Activated T-cell treated with anti-CD3 and anti-CD28 coated beads for 24 hours (primary cell): ENCODE data around the gene ACIN1.
A peak's percentile ranks its signal among the peaks of the same experiment; 100 is the strongest.

Experiments
- DNase-seq: peaks from one replicate; pipeline ENCODE4 v3.0.0-alpha.2; 2020; ENCODE audit warnings: low read depth

ACIN1 gene

DNA sequence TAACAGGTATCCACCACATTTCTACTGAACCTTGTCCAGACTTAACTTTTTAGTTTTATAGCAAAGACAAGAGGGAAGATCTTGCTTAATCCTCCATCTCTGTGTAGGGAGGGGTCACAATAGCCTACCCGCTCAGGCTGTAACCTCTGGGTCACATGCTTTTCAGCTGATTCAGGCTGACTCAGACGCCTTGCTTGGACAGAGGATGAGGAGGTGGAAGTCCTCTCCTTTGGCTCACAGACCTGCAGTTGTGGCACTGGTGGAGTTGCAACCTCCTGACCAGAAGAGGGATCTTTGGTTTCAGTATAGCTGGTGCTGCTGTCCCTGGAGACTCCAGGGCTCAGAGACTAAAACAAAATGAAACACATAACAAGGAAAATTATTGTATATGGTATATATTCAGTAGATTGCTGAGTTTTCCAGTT is 16.2 kb downstream of the ACIN1 start:
- no peak for DNase-seq

DNA sequence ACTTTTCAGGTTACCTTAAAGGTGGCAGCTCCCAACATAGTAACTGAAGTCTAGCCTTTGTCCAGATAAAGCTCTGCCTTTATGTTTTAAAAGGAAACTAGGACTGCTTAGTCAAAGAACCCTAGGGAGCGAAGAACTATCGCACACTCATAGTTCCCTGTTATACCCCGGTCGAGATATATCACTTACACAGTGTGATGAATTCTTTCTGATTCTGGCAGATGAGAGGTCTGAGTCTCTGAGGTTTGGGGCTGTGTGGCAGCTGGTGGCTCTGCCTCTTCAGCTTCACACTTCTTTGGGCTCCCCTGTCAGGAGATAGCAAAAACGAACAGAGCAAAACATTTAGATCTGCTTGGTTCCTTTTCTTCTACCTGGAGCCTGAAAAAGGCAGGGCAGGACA is 17.0 kb downstream of the ACIN1 start:
- no peak for DNase-seq

DNA sequence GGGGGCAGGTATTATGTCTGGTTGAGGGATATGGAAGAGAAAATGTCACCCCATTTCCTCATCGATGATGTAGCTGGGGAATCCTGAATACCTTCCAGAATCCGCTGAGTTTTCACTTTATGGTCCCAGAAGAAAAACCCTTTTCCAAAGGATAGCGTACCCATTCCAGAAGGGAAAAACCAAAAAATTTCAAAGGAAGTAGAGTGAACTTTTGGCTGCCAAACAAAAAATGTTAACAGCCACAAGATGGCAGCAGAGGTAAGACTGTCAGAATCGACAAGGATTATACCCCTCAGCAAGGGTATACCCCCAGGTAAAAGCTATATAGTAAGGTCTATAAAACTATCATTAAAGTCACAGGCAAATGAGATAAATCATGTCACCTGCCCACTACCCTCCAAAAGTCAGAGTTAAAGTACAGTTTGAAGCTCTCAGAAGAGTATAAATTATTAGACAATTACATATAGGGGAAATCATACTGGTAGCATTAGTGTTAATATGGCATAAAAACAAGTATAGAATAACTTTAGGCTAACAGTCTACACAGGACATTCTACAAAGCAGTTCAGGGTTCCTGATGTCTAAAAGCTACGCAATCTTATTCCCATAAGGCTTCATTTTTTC is 18.0 kb downstream of the ACIN1 start:
- no peak for DNase-seq

DNA sequence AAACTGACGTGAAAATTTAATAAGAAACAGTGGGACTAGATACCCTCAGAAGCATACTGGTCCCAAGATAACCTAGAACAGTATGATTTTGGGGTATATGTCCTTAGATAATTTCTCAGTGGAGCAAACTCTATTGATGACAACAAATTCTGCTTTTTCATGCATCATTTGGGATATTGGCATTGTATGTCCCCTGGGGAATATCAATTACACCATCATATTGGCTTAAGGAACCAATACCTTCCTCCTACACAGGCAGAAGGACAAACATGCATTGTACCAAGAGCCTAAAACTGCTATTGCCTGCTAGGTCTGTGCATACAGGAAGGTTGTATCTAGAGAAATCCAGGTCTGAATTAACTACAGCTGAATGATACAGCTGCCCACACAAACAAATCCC is 20.0 kb downstream of the ACIN1 start:
- no peak for DNase-seq

DNA sequence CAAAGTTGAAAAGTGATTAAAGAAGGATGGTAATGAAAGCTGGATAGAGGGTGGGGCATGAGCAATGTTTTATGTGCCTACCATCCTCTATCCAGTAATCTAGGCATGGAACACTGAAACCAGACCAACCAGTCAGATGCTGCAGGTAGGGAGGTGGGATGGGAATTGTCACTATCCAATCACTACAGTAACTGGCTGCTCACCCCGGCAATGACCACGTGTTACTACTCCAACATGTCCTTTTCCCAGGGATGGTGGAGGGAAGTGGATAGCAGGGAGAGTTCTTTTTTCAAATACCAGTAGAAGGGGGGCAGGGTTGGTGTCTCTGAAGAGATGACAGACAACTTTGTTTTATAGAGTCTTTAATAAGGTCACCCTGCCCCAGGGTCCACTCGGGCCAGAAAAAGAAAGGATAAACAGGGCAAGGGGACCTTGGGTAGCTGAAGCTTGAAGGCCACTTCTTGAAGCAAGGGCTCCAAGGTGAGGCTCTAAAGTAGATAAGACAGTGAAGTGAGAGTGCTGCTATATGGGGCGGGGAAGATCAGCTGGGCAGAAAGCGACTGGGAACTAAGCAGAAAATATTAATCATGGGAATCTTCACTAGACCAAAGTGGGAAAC is 22.9 kb downstream of the ACIN1 start:
- no peak for DNase-seq

DNA sequence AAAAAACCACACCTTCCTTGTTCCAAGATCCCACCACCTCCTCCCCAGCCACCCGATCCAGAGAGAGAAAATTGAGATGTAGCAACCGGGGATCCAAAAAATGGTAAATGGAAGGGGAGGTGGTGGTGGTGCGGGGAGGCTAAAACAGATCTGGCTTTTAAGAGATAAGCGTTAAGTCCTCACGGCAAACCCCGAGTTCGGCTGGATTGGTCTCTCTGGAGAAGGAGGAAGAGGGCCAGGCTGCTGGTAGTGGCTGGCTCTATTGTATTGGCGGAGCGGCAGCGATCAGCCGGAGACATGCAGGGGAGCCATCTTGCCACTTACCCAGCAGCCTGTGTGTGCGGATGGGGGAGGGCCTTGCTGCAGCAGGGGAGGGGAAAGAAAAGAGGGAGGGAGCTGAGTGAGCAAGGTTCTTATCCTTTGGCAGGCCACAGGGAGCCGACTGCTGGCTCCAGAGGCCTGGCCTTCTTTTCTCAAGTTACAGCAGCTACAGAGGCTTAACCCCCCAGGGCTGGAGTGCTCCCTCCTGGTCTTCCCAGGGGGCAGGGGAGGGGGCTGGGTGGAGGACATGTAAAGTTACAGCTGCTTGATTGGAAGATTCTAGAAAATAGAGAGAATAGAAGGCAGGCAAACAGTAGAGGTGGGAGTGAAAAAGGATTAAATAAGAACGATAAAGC is 23.6 kb downstream of the ACIN1 start:
- peak; percentile 74 for DNase-seq

DNA sequence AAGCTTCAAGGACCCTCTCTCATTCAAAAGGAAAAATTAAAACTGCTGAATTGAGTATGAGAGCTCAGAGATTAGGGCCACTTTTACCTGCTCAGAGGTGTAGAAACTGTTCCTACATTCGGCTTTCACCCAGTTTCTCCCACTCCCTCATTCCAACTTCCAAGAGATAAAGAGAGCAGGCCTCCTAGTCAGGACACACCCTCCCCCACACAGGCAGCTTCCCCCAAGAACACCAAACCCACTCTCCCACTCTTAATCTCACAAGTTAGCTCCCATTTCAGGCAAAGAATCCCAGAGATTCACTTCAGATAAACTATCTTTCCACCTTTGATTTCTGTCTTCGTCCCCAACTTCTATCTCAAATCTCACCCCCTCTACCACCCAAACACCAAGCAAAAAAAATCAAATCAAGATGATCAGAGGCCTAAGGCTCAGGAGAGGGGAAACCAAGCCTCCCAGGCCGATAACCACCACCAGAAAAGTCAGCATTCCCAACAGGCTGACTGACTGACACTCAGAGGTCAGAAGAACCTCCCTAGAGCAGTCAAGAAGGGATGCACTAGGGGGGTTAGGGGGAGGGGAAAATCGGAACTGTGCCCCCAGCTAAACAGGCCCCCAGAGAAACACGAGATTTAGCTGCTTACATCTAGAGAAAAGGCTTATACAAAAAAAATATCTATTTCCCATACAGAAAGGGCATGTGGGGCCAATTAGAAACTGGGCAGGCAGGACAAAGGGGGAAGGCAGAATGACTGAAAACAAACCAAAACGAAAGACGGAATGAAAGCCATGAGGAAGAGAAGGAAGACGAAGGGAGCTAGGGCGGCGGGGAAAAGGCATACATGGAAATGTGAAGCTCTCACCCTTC is 24.4 kb downstream of the ACIN1 start:
- no peak for DNase-seq

DNA sequence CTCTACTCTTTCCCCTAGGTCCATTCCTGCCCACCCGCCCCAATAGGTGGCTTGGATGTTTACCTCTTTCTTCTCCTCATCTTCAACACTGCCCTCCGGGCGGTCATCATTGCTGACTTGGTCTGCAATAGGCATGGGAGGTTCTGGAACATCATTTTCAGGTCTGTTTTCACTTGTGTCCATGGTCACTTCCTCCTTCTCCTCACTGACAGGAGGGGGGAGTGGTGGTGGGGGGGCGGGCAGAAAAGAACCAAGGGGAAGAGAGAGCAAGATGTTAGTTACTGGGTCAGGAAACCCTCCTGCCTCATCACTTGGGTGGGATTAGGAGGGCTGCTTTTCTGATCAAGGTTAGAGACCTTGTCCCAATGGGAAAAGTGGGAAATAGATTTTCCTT is 25.5 kb downstream of the ACIN1 start:
- DNase-seq, result no peak

DNA sequence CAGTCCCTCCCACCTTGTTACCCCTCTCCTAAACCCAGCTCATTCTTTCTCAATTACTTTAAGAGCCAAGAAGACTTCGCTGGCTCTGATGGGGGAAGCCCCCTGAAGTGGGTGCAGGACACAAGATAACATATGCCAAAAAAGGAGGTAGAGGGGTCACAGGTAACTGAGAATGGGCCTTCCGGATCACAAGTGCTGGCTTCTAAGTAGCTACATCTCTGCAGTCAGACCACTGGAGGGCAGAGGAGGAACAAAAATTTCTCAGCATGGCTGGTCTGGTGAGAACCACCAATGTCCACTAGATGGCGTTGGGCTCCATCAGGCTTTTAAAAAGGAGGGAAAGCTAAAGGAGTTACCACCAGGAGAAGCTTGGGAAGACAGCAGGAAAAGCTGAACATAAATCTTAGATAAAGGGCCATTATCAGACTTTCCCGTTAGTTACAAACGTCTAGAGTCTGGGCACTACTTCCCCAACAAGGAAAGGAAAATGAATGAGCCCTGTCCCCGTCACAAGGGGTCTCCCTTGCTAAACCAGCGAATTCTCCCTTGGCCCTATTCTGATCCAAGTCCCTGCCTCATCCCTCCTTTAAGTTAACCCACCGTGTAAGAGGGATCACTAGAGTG is 26.0 kb downstream of the ACIN1 start:
- peak; percentile 70 for DNase-seq

DNA sequence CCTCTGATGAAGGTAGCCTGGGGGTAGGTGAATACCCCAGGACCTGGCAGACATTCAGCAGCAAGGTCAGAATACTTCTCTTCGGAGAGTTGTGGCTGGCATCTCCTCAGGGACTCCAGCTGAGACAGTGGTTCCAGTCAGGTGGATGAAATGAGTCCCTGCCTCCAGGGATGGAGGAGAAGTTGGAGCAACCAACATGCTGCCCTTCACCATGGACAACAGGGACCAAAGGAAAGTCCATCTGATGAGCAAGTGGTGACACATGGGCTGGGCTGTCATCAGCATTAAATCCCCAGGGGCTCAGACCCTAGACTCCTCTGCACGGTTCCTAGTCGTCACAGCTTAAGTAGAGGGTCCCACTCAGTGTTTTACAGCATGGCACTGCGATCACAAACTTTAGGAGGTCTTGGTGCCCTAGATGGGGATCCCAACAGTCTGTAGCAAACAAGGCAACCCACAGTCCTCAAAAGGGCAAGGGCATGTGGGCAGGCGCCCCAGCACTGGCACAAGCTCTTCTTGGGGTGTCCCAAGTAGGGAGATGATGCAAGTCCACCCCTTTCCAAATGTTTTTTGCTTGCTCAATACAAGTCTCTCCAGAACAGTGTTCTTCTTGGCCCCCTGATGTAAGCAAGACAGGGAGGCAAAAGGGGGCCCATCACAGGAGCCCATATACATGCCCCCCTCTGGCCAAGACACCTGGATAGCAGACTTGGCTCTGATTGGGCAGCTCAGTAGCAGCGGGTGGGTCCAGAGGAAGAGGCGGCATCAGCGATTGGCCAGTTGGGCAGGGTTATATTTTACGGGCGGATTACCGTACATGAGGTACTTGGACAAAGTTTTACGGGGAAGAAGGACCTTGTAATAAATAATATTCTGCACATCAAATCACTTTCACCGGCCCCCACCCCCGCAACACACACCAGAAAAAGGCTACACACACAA is 26.8 kb downstream of the ACIN1 start:
- no peak for DNase-seq

DNA sequence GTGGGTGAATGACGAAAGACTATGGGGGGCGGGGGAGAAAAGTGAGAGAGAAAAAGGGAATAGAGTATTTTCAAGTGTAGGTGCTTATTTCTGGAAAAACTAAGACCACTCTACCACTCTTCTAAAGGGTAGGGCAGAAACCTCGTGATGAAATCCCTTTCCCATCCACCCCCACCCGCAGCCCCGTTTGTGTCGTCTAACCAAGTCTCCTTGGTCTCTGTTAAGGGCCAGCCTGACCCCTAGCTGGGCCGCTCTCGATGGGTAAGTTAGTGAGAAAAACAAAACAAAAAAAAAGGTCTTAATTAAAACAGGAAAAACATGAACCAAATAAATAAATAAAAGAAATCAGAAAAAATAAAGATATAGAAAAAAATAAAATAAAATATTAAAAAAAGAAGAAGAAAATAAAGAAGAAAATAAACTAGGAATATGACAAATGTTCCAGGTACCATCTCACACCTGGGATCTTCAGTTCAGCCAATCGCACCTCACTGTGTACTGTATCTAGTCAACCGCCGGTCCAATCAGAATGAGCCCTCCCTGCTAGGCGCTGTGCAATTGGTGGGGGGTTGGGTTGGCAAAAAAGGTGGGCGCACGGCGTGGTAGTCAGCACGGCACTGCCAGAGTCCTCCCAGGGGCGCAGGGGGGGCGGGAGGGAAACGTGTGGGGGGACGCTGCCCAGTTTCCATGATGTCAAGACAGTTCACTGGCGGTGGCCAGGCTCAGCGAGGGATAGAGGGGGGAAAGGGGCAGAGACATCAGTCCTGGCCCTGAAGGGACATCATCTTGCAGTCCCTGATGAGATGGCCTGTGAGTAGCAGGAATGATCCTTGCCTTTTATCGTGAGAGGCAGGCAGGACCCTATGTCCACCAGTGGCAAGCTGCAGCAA is 27.8 kb downstream of the ACIN1 start:
- DNase-seq, result no peak

DNA sequence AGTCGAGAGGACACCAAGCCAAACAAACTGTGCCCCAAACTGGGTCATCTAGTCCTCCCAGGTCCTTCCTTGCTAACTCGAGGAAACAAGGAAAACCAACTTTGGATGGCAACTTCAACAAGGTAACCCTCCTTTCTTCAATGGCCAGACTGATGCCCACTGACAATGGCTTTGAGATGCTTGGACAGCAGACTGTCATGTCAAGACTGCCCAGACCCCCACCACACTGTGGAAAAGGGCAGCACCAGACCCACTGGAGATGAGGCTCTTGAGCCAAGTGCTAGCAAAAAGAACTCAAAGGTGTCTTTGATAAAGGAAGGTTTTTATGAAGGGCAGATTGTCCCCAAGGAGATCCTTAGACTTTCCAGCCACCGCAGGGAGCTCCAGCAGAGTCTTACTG is 28.6 kb downstream of the ACIN1 start:
- no peak for DNase-seq

DNA sequence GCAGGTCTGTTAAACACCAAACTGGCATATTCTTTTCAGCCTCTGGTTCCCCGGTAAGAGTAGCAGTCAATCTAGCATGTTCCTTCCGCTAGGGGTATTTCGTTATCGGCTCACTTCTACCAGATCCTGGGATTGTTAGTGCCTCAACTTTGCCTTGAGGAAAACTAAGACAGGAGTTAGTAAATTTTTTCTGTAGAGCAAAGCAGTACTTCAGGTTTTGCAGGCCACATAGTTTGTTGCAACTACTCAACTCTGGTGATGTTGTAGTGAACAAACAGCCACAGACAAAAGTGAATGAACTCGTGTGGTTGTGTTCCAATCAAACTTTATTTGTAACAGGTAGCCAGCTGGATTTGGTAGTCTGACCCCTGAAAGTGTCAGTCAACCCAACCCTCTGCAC is 31.3 kb downstream of the ACIN1 start:
- DNase-seq, result no peak

DNA sequence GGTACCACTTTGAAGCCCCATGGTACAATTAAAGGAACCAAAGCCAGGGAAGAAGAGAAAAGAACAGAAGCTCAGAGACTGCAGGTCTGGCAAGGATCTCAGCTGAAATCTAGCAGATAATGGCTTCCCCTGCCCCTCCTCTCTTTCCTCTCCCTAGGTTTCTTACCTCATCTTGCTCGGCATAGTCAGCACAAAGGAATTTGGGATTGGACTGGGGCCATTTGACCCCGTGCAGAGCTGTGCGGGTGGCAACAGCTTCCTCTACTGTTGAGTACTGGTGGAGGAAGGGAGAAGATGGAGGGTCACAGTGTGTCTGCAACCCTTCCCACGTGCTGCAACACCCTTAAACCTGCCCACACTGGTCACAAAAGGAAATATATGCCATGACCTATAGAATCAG is 32.9 kb downstream of the ACIN1 start:
- DNase-seq, result no peak

DNA sequence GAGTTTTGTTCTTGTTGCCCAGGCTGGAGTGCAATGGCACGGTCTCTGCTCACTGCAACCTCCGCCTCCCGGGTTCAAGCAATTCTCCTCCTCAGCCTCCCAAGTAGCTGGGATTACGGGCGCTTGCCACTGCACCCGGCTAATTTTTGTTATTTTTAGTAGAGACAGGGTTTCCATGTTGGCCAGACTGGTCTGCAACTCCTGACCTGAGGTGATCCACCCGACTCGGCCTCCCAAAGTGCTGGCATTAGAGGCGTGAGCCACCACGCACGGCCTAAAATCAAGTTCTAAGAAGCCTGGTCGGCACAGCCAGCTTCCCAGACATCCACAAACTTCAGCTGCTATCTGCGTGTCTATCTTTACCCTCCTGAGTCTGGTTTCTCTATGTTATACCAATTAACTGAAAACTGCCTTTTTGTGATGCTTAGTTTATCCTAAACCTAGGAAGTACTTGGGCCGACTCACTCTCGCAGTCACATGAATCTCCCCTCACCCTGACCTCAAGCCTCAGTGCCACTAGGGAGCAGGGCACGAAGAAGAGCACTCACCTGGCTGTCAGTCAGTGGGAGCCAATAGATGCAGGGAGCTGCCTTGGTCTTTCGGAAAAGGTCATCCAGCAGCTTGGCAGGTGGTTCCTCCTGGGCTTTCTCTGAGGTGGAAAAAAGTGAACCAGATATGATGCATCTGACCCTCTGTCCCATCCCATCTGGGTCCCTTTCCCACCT is 34.2 kb downstream of the ACIN1 start:
- no peak for DNase-seq

DNA sequence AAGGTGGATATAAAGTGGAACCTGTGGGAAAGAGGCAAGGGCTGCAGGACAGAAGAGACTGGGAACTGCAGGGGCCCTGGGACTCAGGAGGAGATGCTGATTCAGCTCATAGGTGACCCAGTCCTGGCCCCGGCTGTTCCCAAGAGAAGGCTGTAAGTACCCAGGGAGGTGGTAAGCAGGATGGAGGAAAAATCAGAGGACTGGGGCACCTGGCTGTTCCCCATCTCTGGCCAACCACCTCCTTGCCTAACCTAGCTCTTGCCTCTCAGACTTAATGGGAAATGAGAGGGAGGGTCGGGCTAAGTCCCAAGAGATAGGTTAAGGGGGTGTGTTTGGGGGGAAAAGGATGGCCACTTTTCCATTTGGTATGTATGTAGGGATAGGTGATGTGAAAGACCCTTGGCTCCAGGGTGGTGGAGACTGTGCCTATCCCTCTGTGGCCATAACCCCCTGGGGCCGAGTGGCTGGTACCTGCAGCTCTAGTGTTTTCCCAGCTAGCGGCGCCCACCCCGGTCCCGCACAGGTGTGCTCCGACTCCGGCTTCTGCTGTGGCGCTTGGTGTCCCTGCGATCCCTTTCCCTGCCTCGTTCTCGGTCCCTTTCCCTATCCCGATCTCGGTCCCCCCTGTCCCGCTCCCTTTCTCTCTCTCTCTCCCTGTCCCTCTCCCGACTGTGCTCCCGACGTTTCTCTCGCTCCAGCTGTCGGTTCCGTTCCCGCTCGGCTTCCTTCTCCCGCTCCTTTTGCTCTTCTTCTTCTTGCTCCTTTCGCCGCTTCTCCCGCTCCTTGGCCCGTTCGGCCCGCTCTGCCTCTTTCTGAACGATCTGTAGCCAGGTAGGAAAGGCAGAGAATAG is 36.1 kb downstream of the ACIN1 start:
- DNase-seq, result no peak

DNA sequence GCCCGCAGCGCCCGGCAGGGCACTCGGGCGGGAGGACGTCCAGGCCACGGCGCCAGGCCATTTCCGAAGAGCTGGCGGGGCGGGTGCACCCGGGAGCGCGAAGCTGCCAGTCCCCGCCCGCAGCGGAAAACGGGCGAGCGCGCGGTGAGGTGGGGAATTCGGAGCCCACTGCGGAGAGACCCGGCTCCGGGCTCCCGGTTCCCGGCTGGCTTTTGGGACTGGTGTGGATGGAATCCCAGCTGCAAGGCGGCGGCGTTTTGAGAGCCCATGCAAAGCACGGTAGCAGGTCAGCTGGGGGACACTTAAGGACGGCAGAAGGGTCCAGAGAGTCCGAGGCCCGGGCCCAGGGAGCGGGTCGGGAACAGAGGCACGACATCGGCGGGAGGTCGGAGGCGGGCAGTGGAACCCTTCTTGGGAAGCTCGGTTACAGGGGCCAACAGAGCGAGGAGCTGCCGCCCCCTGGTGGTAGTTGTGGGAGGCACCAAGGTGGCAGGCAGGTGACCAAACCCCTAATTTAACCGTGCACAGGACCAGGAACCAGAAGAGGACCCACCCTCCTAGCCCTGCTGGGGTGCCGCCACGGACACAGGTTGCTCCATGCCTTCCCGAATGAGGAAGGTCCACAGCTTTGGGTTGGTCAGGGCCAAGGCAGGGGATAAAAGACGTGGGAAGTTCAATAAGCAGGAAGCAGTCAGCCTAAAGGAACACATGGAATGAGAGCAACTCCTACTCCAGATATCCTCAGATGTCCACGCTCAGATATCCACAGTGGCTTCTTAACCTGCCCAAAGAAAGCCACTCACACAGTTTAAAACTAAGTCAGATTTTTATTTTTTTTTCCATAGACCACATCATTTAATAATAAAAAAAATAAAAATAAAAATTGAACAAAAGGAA is 36.9 kb downstream of the ACIN1 start:
- DNase-seq, result peak; percentile 79
